HG03439 (cell line): ENCODE data around the gene ARHGEF28.

Source experiments
- ATAC-seq: cut with Tn5 transposase; IDR thresholded peaks from one replicate; pipeline ENCODE4 v1.9.1; 2021; ENCODE audit warnings: mild to moderate bottlenecking, moderate library complexity; ENCODE audit not compliant: unreplicated experiment

The ARHGEF28 gene

GRCh38 chr5:73952872-73953271, 326.9 kb downstream of the ARHGEF28 start:
- no peak for ATAC-seq

- no peak for ATAC-seq
Measured at GRCh38 chr5:73954381-73954780, 328.4 kb downstream of the ARHGEF28 start.

- ATAC-seq: no peak
Measured at GRCh38 chr5:73955271-73955846, 329.4 kb downstream of the ARHGEF28 start.

GRCh38 chr5:73957397-73958001, 331.5 kb downstream of the ARHGEF28 start:
- no peak for ATAC-seq

- ATAC-seq: no peak
Measured at GRCh38 chr5:73958037-73958436, 332.0 kb downstream of the ARHGEF28 start.

- ATAC-seq: no peak
Measured at GRCh38 chr5:73960023-73960422, 334.0 kb downstream of the ARHGEF28 start.

GRCh38 chr5:73960426-73960825, 334.4 kb downstream of the ARHGEF28 start:
- no peak for ATAC-seq

- ATAC-seq: no peak
Measured at GRCh38 chr5:73962801-73963425, 336.9 kb downstream of the ARHGEF28 start.

- ATAC-seq: no peak
Measured at GRCh38 chr5:73964352-73964865, 338.4 kb downstream of the ARHGEF28 start.

GRCh38 chr5:73966451-73966850, 340.5 kb downstream of the ARHGEF28 start:
- ATAC-seq: no peak

- no peak for ATAC-seq
Measured at GRCh38 chr5:73967347-73967746, 341.4 kb downstream of the ARHGEF28 start.

GRCh38 chr5:73968246-73968645, 342.2 kb downstream of the ARHGEF28 start:
- no peak for ATAC-seq

- no peak for ATAC-seq
Measured at GRCh38 chr5:73968729-73969128, 342.7 kb downstream of the ARHGEF28 start.

- no peak for ATAC-seq
Measured at GRCh38 chr5:73969195-73970036, 343.4 kb downstream of the ARHGEF28 start.

- no peak for ATAC-seq
Measured at GRCh38 chr5:73971326-73971725, 345.3 kb downstream of the ARHGEF28 start.

- no peak for ATAC-seq
Measured at GRCh38 chr5:73973135-73973534, 347.1 kb downstream of the ARHGEF28 start.

GRCh38 chr5:73974871-73975360, 348.9 kb downstream of the ARHGEF28 start:
- no peak for ATAC-seq

GRCh38 chr5:73975845-73976244, 349.8 kb downstream of the ARHGEF28 start:
- ATAC-seq: no peak

- no peak for ATAC-seq
Measured at GRCh38 chr5:73977146-73977545, 351.1 kb downstream of the ARHGEF28 start.

- ATAC-seq: no peak
Measured at GRCh38 chr5:73979321-73979720, 353.3 kb downstream of the ARHGEF28 start.

- ATAC-seq: no peak
Measured at GRCh38 chr5:73981704-73982103, 355.7 kb downstream of the ARHGEF28 start.
